Stimulated activated CD8-positive, alpha-beta memory T cell treated with anti-CD3 and anti-CD28 coated beads, Interleukin-4, amount 100 ng/mL, for 1 hour (primary cell): ENCODE measurements around the gene FBRSL1.

ENCODE experiments used
- DNase-seq, 2 donors: peaks; one replicate each; pipeline ENCODE4 v3.0.0-alpha.2; 2020; ENCODE audit warnings: low read depth in 2 of 2, low spot score in 1 of 2

FBRSL1 gene

GRCh38 chr12:132483208-132483607 lies 6.7 kb upstream of the FBRSL1 start:
- no peak for DNase-seq

GRCh38 chr12:132483612-132484011 lies 6.3 kb upstream of the FBRSL1 start:
- DNase-seq = no peak

GRCh38 chr12:132484183-132484890 lies 5.6 kb upstream of the FBRSL1 start:
- DNase-seq = no peak

GRCh38 chr12:132484891-132485441 lies 5.0 kb upstream of the FBRSL1 start:
- no peak for DNase-seq

GRCh38 chr12:132485619-132486018 lies 4.3 kb upstream of the FBRSL1 start:
- DNase-seq = no peak

DNA sequence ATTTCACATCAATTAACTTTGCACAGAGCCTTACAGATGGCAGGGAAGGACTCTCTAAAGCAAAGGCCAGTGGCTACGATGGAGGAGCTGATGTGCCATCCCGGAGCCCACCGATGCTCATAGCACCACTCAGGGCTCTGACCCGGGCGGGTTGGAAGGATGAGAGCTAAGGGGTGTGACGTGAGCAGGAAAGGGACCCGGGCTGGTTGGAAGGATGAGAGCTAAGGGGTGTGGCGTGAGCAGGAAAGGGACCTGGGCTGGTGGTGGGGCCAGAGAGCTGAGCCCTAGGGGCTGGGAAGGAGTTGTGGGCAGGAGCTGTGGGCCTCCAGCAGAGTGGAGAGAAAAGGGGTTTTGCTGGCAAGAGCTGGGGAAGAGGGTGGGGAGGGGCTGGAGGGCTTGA lies 3.8 kb upstream of the FBRSL1 start:
- DNase-seq = no peak

- no peak for DNase-seq
Measured at GRCh38 chr12:132486576-132486975, 3.4 kb upstream of the FBRSL1 start.

DNA sequence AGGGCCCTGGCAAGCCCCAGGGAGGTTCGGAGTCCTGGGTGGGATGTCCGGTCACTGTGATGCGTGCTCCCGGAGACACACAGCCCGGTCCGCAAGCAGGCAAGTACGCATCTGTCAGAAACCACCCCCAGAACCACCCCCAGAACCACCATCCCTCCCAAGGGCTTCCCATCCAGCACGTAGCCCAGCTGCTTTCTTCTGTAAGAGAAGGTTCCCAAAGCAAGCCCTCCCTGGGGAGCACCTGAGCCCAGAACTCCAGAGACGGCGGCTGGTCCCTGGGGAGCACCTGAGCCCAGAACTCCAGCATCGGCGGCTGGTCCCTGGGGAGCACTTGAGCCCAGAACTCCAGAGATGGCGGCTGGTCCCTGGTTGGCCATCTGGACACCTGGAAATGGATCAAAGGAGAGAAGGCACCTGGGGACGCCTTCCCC lies 2.6 kb upstream of the FBRSL1 start:
- DNase-seq = no peak

DNA sequence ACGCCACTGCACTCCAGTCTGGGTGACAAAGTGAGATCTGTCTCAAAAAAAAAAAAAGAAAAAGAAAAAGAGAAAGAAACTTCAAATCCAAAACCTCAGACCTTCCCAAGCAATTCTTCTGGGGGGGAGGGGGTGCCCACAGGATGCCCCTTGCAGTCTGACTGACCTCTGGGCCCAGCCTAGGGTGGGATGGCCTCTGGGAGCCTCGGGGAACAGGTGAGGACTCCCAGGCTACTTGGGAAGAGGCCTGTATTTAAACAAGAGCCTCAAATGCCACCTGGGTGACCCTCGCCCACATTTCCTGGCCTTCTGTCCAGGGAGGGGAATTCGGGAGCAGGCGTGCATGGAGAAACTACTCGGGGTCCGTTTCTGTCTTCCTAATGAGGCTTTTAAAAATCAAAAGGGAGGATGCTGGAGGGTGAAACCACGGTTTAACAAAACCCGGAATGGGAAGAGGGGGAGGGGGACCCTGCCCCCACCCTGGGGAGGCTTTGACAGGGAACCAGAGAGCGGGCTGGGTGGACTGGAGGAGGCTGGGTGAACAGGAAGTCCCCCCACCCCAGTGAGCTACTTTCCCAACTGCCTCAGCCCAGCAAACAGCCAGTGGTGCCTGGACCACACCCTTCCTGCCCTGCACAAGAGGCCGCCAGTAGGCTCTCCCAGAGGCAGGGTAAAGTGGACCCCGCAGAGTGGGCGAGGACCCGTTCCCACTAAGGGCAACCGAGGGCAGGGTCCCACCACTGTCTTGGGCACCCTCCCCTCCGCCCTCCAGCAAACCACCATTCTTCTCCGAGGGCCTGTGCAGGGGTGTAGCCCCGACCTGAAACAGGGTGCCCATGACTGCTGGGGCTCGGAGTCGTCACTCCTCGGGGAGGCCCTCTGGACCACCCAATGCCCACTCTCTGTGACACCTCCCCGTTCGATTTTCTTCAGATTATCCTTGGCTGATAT lies 1.5 kb upstream of the FBRSL1 start:
- DNase-seq = no peak

DNA sequence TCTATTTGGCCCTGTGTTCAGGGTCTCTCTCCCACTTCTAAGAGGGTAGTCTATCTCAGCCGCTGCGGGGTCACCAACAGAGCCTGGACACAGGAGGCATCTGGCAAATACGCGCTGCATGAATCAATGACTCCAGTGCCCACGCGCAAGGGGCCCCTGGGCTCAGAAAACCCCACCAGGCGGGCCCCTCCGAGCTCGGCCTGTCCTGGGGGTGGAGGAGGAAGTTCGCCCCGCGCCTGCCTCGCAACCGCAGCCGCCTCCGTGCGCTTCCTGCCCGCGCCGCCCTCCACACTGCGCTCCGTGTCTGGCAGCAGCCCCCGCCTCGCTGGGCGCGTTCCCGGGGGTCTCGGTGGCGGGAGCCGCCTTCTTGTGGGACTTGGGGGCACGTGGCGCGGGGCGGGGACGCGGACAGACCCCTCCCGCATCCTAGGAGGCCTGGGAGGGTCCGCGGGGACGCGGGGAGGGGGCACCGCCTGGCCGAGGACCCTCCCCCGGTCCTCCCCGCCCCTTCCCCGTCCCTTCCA lies 811 bp upstream of the FBRSL1 start:
- peak; percentile 13 to 39 for DNase-seq

GRCh38 chr12:132490422-132491137 lies 629 bp downstream of the FBRSL1 start:
- no peak for DNase-seq

DNA sequence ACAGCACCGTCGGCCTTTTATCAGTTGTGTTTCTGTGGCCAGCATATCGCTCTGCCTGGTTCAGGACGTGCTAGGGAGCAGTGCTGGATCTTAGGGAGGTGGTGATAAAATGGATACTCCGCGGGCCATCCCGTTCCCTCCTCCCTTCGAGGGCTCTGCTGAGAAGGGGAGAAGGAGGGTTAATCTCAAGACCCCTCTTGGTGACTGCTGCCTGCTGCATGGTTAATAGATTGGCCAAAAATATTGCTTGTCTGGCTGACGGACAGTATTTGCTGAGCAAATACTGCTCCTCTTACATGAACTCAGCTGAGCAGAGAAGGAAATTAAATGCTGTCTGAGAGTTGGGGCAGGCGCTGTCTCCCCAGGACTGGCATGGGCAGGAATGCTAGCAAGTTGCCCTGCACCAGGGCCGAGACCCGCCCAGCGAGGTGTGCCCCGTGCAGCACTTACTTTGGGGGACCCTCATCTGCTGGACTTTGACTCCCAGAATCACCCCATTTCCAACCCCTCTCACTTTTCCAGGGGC lies 1.2 kb downstream of the FBRSL1 start:
- no peak for DNase-seq

DNA sequence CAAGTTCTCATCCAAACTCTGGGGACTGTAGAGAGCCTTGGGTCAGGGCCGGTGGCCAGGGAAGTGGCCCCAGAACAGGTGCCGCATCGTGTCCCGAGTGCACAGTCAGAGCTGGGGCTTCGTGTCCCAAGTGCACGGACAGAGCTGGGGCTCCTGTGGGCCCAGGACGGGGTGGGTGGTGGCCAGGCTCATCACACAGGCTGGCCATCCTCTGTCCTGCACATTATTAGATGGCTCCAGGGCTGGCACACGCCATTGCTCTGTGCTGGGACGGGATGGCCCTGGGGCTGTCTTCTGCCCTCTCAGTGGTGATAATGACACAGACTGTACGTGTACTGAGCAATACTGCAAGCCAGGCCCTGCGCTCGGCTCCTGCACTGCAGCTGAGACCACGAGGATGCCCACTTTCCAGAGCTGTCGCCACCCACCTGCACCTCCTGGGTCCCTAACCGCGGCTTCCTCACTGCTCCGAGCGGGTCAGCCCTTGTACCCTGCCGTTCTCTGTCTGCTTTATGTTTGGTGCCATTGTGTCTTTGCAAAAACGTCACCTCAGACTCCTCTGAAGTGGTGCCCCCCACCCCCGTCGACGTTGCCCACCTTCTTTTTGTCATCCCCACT lies 1.9 kb downstream of the FBRSL1 start:
- DNase-seq = no peak

DNA sequence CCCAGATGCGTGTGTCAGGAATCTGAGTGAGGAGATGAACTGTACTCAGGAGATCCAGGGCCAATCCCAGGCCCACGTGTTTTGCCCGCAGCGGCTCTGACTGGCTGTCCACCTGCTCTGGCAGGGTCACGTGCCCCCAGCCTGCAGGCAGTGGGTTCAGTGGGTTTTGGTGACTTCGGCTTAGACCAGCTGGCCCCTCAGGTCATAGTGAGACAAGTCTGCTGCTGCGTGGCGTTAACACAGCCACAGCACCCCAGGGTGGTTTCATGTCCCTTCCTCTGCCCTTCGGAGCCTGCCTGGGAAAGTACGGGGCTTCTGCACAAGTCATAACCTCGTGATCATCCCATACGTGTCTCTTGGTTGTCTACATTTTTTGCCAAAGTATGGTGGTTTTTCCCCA lies 2.6 kb downstream of the FBRSL1 start:
- DNase-seq = no peak

GRCh38 chr12:132492951-132493350 lies 3.0 kb downstream of the FBRSL1 start:
- no peak for DNase-seq

DNA sequence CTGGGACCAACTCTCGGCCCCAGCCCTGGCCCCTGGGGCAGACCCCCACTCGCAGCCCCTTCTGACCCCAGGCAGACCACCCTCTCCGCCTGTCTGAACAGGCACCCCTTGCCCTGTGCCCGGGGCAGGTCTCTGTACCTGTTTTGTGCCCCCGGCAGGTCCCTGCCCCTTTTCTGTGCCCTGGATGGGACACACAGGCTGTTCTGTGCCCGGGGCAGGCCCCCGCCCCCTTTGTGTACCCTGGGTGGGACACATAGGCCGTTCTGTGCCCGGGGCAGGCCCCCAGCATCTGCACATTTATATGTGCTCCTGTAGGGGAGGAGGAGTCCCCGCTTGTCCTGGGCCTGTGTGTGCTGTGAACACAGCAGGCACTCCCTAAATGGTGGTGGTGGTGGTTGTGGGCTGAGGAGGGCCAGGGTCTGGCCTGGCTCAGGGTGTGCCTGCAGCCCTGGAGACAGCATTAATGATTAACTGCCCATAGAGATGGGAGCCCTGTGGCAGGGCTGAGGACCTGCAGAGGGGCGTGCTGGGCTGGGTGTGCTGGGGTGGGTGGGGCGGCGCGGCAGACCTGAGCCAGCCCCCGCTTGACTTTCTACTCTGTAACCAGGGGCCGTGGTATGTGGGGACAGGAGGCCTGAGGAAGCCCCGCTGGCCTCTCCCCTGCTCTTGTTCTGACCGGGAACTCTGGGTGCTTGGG lies 3.7 kb downstream of the FBRSL1 start:
- no peak for DNase-seq

- no peak for DNase-seq
Measured at GRCh38 chr12:132494294-132495164, 4.6 kb downstream of the FBRSL1 start.

DNA sequence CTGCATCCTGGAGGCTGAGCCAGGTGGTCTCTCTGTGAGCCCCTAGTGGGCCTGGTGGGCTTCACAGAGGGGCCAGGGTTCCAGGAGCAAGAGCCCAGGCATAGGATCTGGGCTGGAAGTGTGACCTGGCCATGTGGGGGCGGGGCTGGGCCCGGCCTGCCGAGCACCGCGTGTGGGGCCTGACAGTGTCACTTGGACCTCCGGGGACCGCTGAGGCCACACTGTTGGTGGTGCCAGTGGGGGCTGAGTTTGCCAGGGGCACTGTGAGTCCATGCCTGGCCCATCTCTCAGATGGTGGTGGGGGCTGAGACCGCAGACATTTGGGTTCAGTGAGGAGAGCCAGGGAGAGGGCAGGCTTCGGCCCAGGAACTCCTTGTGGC lies 5.2 kb downstream of the FBRSL1 start:
- DNase-seq = no peak
